ENCODE measurements around the gene ARF4. TPM values are rescaled to one million over a fixed set of nuclear protein-coding genes. Genes with fewer than 3 reads are reported as not detected.
"Not testable (repeated sequence)": the region's sequence is repeated elsewhere in the genome, so short reads cannot be mapped to it uniquely, and the experiment has no call there.

ARF4 gene
- total RNA-seq, 1 experiment from 2014 or later = 117 TPM

- no peak overlapping the region for H3K4me3 Mint-ChIP-seq
- no peak for ATAC-seq
- H3K27me3 Mint-ChIP-seq (ENCODE audit: low read depth) = no peaks in the 10 kb centered on the region
- no peak overlapping the region for H3K27ac Mint-ChIP-seq
- H3K36me3 Mint-ChIP-seq = peaks cover 28% of the 10 kb centered on the region
- no peaks in the 10 kb centered on the region for H3K9me3 Mint-ChIP-seq
- ChIA-PET CTCF (no interaction called here), POLR2A (no interaction called here)
- H3K4me1 Mint-ChIP-seq = no peaks in the 10 kb centered on the region
- TF ChIP-seq IRF1 (CRISPR knock-in tag; IDR thresholded peaks at IDR 0.05) (no peak), HMGA2 (CRISPR knock-in tag; IDR thresholded peaks at IDR 0.05) (no peak), E2F1 (CRISPR knock-in tag; IDR thresholded peaks at IDR 0.05) (no peak), ATF2 (CRISPR knock-in tag; IDR thresholded peaks at IDR 0.05; ENCODE audit: borderline replicate concordance, low read depth) (no peak), KAT7 (CRISPR knock-in tag; IDR thresholded peaks at IDR 0.05; ENCODE audit: borderline replicate concordance) (no peak), AR (CRISPR knock-in tag; IDR thresholded peaks at IDR 0.05) (no peak), GTF2I (CRISPR knock-in tag; conservative IDR thresholded peaks at IDR 0.05) (no peak), NFYB (CRISPR knock-in tag; conservative IDR thresholded peaks at IDR 0.05; ENCODE audit: low read depth) (no peak), ZNF121 (CRISPR knock-in tag; IDR thresholded peaks at IDR 0.05) (no peak), ZNF138 (CRISPR knock-in tag; conservative IDR thresholded peaks at IDR 0.05) (no peak), ZNF232 (CRISPR knock-in tag; IDR thresholded peaks at IDR 0.05) (no peak), MLX (CRISPR knock-in tag; IDR thresholded peaks at IDR 0.05) (no peak), FOXJ3 (CRISPR knock-in tag; IDR thresholded peaks at IDR 0.05; ENCODE audit: borderline replicate concordance) (no peak), ZNF671 (CRISPR knock-in tag; IDR thresholded peaks at IDR 0.05) (no peak), ESRRA (CRISPR knock-in tag; IDR thresholded peaks at IDR 0.05; ENCODE audit: borderline replicate concordance) (no peak), E2F4 (CRISPR knock-in tag; IDR thresholded peaks at IDR 0.05; ENCODE audit: borderline replicate concordance, low read depth) (no peak), ZNF396 (CRISPR knock-in tag; IDR thresholded peaks at IDR 0.05; ENCODE audit: borderline replicate concordance) (no peak)
- TF ChIP-seq, protein P1, sequence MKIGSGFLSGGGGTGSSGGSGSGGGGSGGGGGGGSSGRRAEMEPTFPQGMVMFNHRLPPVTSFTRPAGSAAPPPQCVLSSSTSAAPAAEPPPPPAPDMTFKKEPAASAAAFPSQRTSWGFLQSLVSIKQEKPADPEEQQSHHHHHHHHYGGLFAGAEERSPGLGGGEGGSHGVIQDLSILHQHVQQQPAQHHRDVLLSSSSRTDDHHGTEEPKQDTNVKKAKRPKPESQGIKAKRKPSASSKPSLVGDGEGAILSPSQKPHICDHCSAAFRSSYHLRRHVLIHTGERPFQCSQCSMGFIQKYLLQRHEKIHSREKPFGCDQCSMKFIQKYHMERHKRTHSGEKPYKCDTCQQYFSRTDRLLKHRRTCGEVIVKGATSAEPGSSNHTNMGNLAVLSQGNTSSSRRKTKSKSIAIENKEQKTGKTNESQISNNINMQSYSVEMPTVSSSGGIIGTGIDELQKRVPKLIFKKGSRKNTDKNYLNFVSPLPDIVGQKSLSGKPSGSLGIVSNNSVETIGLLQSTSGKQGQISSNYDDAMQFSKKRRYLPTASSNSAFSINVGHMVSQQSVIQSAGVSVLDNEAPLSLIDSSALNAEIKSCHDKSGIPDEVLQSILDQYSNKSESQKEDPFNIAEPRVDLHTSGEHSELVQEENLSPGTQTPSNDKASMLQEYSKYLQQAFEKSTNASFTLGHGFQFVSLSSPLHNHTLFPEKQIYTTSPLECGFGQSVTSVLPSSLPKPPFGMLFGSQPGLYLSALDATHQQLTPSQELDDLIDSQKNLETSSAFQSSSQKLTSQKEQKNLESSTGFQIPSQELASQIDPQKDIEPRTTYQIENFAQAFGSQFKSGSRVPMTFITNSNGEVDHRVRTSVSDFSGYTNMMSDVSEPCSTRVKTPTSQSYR (CRISPR knock-in tag; IDR thresholded peaks at IDR 0.05) = no peak
- TF ChIP-seq, protein P2, sequence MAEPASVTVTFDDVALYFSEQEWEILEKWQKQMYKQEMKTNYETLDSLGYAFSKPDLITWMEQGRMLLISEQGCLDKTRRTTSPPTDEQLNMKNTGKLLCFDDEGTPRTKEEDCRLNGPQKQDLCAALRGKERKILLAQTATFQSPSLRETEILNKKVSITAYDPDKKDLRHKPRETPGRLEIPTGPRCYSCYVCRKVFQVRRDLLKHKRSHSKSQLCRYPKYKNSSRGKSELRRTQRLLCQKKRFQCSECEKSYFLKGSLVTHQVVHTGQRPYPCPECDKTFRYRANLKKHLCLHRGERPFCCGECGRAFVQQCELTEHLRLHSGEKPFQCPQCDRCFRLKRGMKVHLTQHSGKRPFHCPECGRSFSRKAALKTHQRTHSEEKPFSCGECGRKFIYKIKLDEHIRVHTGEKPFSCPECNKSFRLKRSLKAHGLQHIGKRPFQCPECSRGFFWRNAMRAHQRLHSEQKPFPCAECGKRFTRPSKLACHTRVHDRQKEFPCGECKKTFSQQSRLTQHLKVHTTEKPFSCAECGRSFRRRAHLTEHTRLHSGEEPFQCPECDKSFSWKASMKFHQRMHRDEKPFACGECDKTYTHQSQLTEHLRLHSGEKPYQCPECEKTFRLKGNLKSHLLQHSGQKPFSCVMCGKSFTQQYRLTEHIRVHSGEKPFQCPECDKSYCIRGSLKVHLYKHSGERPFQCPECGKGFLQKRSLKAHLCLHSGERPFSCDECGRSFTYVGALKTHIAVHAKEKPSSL (CRISPR knock-in tag; conservative IDR thresholded peaks at IDR 0.05) = no peak
- DNase-seq (ENCODE audit: low spot score) = no peak
Observed at GRCh38 chr3:57637391-57637790, 40.2 kb upstream of the ARF4 start.

- H3K27me3 Mint-ChIP-seq (ENCODE audit: low read depth); CTCF ChIA-PET: not testable (repeated sequence)
Observed at GRCh38 chr3:57634259-57634658, 37.1 kb upstream of the ARF4 start.

More at GRCh38 chr3:57634259-57634658, 37.1 kb upstream of the ARF4 start:
- H3K36me3 Mint-ChIP-seq = peaks cover 25% of the 10 kb centered on the region
- H3K9me3 Mint-ChIP-seq; ATAC-seq; H3K4me3 Mint-ChIP-seq; H3K27ac Mint-ChIP-seq; H3K4me1 Mint-ChIP-seq; DNase-seq (ENCODE audit: low spot score); POLR2A ChIA-PET: not testable (repeated sequence)

Measured in WTC11 (cell line).